GM21717 (cell line): Measurements from ENCODE around the gene PARVB.

ENCODE experiments used
- ATAC-seq: cut with Tn5 transposase; IDR thresholded peaks from one replicate; pipeline ENCODE4 v1.9.1; 2021; ENCODE audit warnings: mild to moderate bottlenecking, moderate library complexity; ENCODE audit not compliant: unreplicated experiment

PARVB gene

DNA sequence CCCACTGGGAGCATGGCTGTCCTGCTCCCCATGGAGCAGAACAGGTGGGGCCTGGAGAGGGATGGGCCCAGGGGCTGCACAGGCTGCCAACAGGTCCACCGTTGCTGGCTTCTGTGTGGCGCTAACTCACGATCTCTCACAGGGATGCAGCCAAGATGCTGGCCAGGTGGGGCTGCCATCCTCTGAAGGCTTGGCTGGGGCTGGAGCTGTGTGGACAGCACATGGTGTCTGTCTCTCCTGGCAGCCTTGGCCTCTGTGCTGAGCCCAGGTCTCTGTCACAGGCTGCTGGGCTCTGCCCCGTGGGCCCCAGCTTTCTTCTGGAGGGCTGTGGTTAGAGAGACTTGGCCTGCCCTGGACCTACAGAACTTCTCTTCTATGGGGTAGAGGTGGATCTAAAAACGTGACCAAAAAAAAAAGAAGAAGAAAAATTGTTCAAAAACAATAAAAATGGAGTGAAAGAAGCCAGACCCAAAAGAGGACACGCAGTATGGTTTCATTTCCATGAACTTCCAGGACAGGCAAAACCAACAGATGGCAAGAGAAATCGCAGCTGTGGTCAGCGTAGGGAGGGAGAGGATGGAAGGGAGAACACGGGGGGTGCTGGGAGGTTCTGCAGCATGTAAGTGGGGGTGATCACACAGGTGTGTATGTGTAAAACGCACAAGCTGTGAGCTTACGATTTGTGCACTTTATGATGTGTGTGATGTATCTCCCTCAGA, 168.9 kb downstream of the PARVB start:
- ATAC-seq, result no peak

DNA sequence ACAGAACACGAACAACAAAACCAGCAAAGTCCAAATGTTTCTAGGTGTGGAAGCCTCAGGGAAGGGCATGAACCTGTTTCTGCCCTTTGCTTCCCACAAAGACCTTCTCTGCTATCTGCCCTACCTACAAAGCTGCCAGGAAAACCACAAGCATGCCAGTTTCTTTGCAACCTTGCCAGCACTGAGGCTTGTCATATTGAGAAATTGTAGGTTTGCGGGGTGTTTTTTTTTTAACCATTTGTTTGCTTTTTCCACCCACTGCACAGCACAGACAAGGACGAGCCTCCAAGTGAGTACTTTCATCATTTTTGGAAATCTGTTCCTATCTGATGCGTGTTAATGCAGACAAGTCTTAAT, 169.4 kb downstream of the PARVB start:
- ATAC-seq, result no peak

DNA sequence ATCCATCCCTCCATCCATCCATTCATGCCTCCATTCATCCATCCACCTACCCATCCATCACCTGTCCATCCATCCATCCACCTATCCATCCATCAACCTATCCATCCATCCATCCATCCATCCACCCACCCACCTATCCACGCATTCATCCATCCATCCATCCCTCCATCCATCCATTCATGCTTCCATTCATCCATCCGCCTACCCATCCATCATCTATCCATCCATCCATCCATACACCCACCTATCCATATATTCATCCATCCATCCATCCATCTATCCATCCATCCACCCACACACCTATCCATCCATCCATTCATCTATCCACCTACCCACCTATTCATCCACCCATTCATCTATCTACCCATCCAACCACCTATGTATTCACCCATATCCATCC, 170.5 kb downstream of the PARVB start:
- no peak for ATAC-seq

DNA sequence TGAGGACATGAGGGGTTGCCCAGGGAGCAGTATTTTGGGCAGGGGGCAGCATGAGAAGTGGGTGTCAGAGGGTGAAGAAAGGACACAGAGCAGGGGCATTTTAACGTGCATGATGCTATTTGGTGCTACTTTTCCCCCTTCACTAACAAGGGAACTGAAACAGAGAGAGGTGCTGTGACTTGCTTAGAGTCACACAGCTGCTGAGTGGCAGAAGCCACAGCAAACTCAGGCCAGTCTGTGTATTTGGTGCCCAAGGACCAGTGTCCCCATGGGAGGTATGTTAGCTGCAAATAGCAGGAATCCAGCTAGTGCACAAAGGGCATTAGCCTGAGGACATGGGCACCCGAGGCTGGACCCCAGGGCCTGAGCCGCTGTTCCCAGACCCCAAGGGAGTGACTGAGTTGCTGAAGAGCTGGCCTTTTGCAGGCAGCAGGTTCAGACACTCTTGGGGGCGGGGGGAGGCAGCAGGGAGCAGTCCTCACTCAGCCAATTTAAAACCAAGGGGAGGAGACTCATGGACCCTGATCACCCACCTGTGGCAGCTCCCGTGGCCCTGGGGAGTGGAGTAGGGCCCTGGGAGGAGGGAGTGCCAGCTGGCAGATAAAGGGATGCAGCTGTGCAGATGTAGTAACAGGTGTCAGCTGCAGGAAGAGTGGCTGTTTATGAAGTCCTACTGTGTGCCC, 171.2 kb downstream of the PARVB start:
- ATAC-seq, result no peak

GRCh38 chr22:44196241-44196640, 172.1 kb downstream of the PARVB start:
- no peak for ATAC-seq

DNA sequence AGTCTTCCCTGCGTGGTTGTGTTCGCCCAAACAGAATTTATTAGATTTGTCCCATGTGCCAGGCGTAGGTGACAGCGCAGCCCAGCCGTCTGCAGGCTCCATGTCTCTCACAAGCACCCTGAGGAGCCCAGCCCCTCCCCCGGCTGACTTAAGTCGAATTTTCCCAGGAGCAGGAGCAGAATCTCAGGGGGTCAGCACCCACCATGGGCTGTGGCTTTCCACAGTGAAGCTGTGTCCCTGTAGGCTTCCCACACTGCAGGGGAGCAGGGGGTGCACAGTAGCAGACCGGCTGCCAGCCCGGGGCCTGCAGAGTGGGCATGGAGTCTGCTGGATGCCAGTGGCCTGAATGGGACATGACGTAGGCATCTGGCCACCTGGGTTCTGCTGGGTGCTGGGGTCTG, 172.6 kb downstream of the PARVB start:
- ATAC-seq, result no peak

DNA sequence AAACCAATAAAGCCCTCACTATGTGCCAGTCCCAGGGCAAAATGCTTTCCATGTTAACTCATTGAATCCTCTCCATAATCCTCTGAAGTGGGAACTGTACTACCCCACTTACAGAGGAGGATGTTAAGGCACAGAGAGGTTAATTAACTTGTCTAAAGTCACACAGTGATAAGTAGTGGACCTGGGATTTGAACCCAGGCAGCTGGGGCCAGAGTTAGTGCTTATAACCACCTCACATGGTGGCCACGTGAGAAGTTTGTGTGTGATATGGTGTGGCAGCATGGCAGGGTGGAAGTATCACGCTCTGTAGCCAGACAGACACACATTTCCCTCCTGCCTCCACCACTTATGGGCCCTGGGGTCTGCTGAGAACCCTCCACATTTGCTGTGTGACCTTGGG, 173.2 kb downstream of the PARVB start:
- no peak for ATAC-seq

- no peak for ATAC-seq
Measured at GRCh38 chr22:44199164-44199563, 175.1 kb downstream of the PARVB start.

DNA sequence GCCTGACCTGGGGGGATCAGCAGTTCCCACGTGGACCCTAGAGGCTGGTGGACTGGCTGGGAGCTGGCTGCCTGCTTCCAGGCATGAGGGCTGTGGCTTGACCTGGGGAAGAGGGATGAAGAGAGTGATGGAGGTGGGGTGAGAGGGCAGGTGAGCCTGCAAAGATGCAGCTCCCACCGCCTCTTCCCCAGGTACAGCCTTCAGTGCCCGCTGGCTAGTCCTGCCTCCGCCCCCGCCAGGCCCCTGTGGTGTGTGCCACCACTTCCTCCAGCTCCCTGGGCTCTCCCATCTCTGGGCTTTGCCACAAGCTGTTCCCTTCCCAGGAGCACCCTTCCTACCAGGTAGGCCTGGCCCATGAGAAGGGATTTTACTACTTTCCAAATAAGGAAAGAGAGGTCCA, 175.8 kb downstream of the PARVB start:
- ATAC-seq, result no peak

DNA sequence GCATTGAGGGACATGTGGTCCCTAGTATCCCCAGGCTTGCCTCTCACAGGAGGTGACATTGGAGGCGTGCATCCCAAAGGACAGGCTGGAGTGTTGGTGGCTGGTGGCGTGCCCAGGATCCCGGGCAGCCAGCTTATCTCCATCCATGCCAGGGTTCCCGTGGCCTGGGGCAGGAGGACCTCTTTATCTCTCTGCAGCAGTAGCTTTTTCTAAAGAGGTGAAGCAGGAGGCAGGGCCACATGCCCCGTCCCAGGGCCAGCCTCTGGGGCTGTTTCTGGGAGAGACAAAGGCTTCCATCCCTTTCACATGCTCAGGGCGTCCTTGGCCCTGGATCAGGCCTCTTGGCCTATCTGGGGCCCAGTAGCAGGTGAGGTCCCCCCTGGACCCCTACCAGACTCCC, 176.3 kb downstream of the PARVB start:
- no peak for ATAC-seq

DNA sequence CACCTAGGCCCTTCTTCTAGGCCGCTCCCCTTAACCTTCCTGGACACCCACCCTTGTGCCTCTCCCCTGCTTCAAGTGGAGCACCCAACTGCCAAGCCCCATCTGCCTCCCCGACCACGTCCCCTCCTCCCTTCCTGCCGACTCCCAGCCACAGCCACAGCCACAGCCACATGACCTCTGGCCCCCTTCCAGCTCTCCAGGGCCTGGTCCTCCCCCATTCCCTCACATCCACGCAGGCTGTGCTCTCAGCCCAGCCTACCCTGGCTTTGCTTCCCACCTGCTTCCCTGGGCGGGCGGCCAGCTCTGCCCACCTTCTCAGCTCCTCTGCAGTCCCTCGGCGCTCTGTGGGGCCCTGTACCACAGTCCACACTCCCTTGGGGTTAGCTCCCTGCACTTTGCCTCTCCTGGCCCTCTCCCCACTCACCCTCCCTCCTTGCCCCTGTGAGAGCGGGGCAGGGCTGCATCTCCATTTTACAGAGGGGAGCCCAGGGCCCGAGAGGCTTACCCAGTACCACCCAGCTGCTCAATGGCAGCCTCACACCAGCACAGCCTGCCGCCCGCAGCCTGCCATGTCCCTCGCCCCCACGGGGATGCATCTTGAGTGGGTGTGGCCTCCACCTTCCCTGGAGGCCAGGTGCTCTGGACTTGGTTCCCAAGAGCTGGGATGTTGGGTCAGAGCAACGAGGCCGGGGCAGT, 176.9 kb downstream of the PARVB start:
- no peak for ATAC-seq

DNA sequence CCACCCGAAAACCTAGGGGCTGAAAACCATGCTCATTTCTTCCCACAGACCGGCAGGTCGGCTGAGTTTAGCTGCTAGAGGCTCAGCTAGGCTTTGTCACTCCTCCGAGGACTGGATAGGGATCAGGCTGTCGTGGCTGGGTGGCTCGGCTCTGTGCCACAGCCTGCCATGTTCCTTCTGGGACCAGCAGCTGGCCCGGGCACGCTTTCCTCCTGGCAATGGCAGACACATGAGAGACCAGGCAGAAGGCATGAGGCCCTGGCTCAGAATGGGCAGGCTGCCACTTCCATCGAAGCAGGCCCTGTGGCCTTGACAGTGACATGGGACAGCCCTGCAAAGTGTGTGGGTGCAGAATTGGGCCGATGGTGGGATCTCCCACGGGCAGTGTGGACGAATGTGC, 177.6 kb downstream of the PARVB start:
- no peak for ATAC-seq

DNA sequence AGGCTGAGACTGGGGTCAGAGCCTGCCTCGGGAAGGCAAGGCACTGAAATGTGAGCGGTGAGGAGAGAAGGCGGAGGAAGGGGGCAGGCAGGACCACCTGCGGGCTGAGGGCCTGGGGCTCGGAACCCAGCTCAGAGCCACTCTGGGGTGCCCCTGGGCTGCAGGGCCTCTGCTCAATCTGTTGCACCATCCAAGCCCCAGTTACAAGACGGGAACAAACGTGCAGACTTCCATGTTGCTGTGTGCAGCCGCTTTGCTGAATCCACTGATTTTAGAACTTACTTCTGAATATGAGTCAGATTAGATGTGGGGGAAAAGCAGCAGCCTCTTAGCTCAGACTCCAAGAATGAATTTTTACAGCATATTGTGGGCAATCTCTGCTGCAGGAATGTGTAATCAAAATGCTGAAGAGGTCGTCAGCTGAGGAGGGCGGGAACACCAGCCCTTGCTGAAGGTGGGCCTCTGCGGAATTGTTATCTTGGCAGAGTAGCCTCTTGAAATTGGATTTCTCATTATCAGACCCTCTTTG, 178.2 kb downstream of the PARVB start:
- ATAC-seq, result no peak

DNA sequence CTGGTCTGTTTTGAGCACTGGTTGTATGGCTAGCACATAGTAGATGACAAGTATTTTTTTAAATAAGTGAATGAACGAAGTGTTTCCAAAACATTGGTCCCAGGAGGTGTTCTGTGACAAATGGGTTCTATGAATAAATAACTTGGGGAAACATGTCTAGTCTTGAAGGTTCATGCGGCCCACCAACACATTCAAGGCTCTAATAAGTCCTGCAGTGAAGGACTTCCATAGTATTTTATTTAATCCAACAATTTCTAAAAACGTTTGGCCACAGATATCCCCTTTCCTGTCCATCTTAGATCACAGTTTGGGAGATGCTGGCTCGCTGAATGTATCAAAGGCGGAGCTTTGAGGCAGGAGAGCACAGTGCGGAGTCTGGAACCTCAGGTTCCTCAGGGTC, 179.1 kb downstream of the PARVB start:
- no peak for ATAC-seq

DNA sequence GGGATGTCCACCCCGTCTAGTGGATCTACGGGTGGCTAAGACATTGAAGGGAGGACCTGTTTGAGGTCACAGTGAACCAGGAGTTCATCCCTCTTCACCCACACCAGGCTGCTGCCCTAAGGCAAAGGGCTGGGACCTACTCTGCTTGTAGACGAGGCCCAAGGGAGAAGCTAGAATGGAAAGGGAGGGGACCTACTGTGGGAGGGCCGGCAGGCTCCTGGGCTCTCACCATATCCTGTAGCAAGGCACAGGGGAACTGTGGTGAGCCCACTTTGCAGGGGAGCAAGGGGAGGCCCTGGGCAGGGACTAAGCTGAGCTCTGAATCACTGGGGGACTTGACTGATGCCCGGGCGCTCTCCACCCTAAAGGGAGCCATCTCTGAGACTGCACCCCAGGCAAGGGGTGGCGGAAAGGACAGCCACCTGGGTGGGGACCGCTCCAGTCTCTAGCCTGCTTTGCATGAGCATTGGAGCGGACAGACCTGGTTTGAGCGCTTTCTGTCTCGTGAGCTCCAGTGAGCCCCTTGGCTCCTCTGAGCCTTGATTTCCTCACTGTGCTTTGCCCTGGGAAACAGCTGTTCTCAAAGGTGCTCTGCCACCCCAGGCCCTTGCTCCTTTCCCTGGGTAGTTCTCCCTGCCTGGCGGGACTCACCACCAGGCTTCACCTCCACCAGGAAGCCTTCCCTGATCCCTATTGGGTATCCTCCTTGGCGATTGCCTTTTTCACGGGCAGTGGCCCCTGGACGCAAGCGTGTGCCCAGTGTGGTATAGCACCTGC, 180.8 kb downstream of the PARVB start:
- ATAC-seq, result no peak

DNA sequence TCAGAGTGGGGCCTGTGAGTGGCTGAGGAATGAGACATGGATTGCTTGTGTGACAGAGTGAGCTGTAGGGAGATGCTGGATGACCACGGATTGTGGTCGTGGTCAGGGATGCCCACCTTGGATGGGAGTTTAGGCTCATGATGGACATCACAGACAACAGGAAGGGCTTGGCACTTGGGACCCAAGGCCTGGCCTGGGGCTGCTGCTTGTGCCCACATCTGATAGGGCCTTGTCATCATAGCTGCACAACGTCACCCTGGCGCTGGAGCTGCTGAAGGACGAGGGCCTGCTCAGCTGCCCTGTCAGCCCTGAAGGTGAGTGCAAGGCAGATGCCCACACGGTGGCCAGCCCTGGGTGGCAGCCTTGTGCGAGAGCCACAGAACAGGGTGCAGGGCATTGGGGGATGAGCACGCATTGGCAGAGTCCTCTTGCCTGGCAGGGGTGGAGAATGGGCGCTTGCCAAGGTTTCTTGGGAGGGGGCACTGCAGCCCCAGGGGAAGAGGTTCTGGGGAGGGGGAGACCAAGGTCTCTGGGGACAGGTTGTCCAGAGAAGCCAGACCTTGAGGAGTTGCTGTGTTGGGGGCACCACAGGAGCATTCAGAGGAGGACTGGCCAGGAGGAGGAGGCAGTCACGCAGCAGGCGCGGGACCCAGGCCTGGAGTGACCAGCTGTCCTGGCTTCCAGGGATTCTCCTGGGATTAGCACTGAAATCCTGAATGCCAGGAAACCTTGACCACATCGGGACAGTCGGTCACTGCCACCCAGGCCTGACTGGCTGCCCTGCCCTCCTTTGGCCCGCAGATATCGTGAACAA, 181.6 kb downstream of the PARVB start:
- no peak for ATAC-seq

GRCh38 chr22:44206330-44206645, 182.2 kb downstream of the PARVB start:
- ATAC-seq, result no peak

DNA sequence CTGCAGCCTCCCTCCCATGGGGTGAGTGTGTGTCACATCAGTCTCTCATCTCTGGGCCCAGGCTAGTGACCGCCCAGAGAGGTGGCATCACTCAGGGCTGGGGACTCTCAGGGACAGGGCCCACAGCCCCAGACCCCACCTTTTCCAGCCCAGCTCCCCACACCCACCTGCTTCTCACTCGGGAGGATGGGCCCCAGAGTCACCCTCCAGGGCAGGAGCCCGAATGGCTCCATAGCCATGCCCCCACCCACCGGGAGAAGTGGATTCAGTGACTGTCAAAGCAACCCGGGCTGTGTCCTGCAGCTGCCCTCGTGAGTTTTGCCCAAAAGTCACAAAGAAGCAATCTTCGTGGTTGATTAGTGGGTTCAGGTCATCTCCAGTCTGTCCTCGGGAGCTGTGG, 182.6 kb downstream of the PARVB start:
- ATAC-seq, result no peak

GRCh38 chr22:44207173-44207980, 183.3 kb downstream of the PARVB start:
- ATAC-seq, result no peak

DNA sequence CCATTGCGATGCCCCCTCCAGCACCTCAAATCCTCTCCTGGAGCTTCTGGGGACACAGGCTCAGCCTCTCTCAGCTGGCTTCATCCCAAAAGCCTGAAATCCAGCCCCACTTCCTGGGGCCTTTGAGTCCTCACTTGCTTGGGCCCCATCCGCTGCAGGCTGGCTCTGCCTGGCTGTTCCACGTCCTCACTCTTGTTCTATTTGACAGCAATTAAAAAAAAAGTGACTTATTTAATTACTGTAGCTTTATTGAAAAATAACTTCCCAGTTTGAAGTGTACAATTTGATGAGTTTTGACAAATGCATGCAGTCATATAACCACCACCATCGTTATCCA, 183.8 kb downstream of the PARVB start:
- no peak for ATAC-seq
